PC-3 (cell line): ENCODE data around the gene PLEKHM1.
"Not testable (repeated sequence)": the region's sequence is repeated elsewhere in the genome, so short reads cannot be mapped to it uniquely, and the experiment has no call there.

Source experiments
- CTCF ChIP-seq: fragments of 300-600 bp; sonication (generic); conservative IDR thresholded peaks from 2 replicates; pipeline ENCODE4 v1.5.1; 2017; ENCODE audit warnings: antibody characterized with exemption, low read depth, mild to moderate bottlenecking, low read length
- EZH2phosphoT487 ChIP-seq: fragments of 300-600 bp; sonication (generic); IDR thresholded peaks from 2 replicates; pipeline ENCODE4 v1.6.1; 2018; ENCODE audit warnings: mild to moderate bottlenecking, antibody characterized with exemption, low read length, borderline replicate concordance

GRCh38 chr17:45506072-45506471, 15.6 kb upstream of the PLEKHM1 start:
- not testable (repeated sequence) for TF ChIP-seq EZH2phosphoT487, CTCF
